GM23338 (cell line): ENCODE measurements around the gene PKIB.
"Not testable (repeated sequence)": the region's sequence is repeated elsewhere in the genome, so short reads cannot be mapped to it uniquely, and the experiment has no call there.

ENCODE experiments used
- CREB1 ChIP-seq: fragments of 250-450 bp; sonication (Bioruptor Pico); IDR thresholded peaks from 2 replicates; pipeline ENCODE4 v1.5.0; 2020; ENCODE audit warnings: low read depth, mild to moderate bottlenecking, moderate library complexity
- CTCF ChIP-seq, 2 experiments: fragments of 200-600 bp in 1 of 2; sonication (generic) in 1 of 2; conservative IDR thresholded peaks; 2 replicates each; pipeline versions ENCODE4 v1.5.1 to v1.6.1; 2016 to 2017; ENCODE audit warnings: antibody characterized with exemption in 2 of 2, low read depth in 2 of 2, mild to moderate bottlenecking in 2 of 2, moderate library complexity in 1 of 2
- ETS1 ChIP-seq: IDR thresholded peaks from 2 replicates; pipeline ENCODE4 v1.6.1; 2016; ENCODE audit warnings: antibody characterized with exemption
- EZH2 ChIP-seq: fragments of 200-600 bp; sonication (generic); IDR thresholded peaks from one replicate; pipeline ENCODE4 v1.8.0; 2017; ENCODE audit warnings: antibody characterized with exemption, mild to moderate bottlenecking, low read depth; ENCODE audit not compliant: unreplicated experiment
- EZH2phosphoT487 ChIP-seq: fragments of 200-600 bp; sonication (generic); IDR thresholded peaks from one replicate; pipeline ENCODE4 v1.8.1; 2018; ENCODE audit warnings: antibody characterized with exemption; ENCODE audit not compliant: unreplicated experiment
- JUNB ChIP-seq: IDR thresholded peaks from one replicate; pipeline ENCODE4 v1.6.1; 2016; ENCODE audit warnings: antibody characterized with exemption; ENCODE audit not compliant: unreplicated experiment
- POLR2AphosphoS5 ChIP-seq: IDR thresholded peaks from 2 replicates; pipeline ENCODE4 v1.6.1; 2016; ENCODE audit warnings: antibody characterized with exemption, low read depth
- REST ChIP-seq: IDR thresholded peaks from one replicate; pipeline ENCODE4 v1.6.1; 2018; ENCODE audit warnings: antibody characterized with exemption; ENCODE audit not compliant: unreplicated experiment
- ZNF462 ChIP-seq: fragments of 250-450 bp; sonication (Bioruptor Pico); IDR thresholded peaks from 2 replicates; pipeline ENCODE4 v1.5.0; 2020; ENCODE audit warnings: mild to moderate bottlenecking, moderate library complexity

GRCh38 chr6:122598295-122598694 is 11.9 kb upstream of the PKIB start:
- TF ChIP-seq EZH2phosphoT487; REST; CTCF (conservative IDR thresholded peaks at IDR 0.05; ENCODE audit: low read depth in 2 of 2); POLR2AphosphoS5; EZH2; JUNB; CREB1 (CRISPR knock-in tag); ZNF462 (CRISPR knock-in tag); ETS1: not testable (repeated sequence)
